ENCODE data around the gene STK16.

GRCh38 chr2:219207134-219207883, 38.0 kb upstream of the STK16 start:
- TF ChIP-seq EZH2 (IDR thresholded peaks at IDR 0.05), result no peak
- TF ChIP-seq, protein P1, sequence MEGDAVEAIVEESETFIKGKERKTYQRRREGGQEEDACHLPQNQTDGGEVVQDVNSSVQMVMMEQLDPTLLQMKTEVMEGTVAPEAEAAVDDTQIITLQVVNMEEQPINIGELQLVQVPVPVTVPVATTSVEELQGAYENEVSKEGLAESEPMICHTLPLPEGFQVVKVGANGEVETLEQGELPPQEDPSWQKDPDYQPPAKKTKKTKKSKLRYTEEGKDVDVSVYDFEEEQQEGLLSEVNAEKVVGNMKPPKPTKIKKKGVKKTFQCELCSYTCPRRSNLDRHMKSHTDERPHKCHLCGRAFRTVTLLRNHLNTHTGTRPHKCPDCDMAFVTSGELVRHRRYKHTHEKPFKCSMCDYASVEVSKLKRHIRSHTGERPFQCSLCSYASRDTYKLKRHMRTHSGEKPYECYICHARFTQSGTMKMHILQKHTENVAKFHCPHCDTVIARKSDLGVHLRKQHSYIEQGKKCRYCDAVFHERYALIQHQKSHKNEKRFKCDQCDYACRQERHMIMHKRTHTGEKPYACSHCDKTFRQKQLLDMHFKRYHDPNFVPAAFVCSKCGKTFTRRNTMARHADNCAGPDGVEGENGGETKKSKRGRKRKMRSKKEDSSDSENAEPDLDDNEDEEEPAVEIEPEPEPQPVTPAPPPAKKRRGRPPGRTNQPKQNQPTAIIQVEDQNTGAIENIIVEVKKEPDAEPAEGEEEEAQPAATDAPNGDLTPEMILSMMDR (IDR thresholded peaks at IDR 0.05), result no peak
